NCI-H146 treated with DMSO at 0.1 percent for 48 hours (cell line): ENCODE results near the gene CNTNAP2.

ENCODE experiments used
- DNase-seq: peaks from one replicate; lab custom pipeline; 2025; ENCODE audit not compliant: unreplicated experiment; lab: John Stamatoyannopoulos, UW

The CNTNAP2 gene

GRCh38 chr7:146982482-146982881 lies 865.9 kb downstream of the CNTNAP2 start:
- DNase-seq: no peak

GRCh38 chr7:146991596-146991995 lies 875.0 kb downstream of the CNTNAP2 start:
- no peak for DNase-seq

DNA sequence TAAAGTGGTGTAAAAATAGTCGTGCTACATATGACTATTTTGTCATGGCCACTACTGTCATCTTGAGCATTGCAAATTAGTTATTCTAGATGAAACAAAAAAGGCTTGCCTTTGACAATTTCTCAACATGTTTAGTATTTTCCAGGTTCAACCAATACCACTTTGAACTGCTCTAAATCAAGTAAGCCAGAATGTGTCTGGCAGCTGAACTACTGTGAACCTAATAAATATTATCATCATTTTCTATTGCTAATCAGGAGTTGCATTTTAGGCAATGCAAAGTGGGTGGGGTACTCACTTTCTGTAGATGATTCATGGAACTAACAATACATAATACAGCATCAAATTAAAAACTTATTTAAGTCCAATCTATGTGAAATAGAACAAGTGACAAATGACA lies 877.2 kb downstream of the CNTNAP2 start:
- DNase-seq: no peak

DNA sequence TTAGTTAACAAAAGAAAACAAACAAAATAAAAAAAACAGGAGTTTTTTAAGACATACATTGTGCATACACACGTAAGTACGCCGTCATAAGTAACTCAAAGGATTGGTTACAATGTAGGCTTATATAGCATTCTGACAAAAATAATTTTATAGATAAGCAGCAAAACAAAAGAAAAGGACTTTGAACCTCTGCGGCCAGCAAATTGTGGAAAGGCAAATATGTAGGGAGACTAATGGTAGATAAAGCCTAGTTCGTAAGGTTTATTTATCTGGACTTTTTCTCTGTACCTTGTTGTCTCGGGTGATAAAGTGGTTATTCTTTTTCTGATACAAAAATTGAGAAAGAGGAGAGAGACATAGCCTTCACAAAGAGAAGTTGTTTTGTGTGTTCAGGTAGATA lies 891.9 kb downstream of the CNTNAP2 start:
- DNase-seq: no peak

DNA sequence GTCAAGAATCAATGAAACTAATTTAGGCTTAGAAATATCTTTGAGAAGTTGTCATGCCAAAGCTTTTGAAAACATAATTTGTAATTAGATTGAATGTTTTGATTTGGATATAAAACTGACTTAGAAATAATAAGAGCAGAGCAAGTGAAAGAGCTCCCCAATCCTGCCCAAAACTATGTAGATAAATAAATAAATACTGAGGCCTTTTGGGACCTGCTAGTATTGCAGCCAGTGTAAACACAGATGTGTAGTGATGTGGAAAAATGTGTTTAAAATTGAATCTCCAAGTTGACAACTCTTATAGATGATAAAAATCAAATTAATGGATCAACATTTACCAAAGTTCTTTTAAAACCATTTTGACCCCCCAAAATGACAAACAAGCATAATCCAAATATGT lies 896.1 kb downstream of the CNTNAP2 start:
- DNase-seq: no peak

DNA sequence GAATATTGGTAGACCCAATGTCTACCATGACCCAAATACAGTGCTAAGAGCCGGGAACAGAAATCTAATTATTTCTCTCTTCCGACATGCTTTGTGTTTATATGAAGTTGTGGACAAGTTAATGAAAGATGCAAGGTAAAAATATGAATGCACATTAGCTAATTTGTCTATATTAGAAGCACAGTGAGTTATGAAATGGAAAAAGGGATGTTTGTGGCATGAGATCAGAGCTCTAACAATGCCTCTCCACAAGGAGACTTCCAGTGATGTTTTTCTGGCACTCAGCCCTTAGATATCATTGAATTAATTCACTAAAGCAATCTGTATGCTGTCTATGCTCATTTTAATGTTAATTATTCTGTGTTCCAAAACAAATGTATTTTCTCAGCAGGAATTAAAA lies 897.2 kb downstream of the CNTNAP2 start:
- DNase-seq: no peak

DNA sequence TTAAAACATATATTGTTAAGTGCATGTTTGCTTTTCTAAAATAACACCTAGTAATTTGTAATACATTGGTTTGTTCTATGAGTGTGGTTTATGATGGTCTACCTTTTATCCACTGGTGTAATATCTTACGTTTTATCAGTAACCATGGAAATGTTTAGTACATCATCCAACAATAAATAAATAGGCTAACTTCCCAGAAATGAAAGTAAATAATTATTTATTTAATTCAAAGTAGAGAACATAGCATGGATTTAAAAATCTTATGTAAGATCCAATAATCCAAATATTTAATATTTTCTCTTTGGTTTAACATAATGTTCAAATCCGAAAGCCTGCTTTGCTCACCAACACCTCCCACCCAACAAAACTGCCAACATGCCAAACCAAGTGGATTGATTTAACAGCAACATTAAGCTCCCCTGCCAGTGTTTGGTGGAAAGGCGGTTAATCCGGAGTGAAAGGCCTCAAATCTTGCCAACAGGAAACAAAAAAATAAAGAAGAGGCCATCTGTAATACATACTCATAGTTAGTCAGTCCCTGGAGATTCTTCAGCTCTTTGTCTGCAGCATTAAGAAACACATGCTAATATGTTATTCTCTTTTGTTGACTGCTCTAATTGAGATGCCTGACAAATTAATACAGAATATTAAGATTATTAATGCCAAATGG lies 897.8 kb downstream of the CNTNAP2 start:
- DNase-seq: no peak

DNA sequence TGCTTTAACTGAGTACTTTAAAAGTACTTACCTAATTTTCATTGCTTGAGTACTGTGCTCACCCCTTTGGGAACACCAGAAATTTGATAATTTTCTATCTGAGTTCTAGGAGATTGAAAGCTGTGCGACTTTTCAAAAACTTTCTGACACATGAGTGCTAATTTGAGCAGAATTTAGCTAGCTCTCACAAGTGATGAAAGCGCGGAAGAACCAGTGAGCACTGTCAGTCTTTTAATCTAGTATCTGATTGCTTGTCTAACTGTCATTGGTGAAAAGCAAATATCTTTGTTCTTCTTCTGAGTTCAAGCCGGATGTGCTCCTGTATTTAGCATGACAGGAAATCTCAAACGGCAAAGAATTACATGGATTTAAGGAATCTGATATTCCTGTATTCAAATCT lies 899.4 kb downstream of the CNTNAP2 start:
- DNase-seq: no peak

- no peak for DNase-seq
Measured at GRCh38 chr7:147022056-147022455, 905.5 kb downstream of the CNTNAP2 start.

GRCh38 chr7:147023440-147023839 lies 906.8 kb downstream of the CNTNAP2 start:
- DNase-seq: no peak

- DNase-seq: no peak
Measured at GRCh38 chr7:147029953-147030352, 913.4 kb downstream of the CNTNAP2 start.

DNA sequence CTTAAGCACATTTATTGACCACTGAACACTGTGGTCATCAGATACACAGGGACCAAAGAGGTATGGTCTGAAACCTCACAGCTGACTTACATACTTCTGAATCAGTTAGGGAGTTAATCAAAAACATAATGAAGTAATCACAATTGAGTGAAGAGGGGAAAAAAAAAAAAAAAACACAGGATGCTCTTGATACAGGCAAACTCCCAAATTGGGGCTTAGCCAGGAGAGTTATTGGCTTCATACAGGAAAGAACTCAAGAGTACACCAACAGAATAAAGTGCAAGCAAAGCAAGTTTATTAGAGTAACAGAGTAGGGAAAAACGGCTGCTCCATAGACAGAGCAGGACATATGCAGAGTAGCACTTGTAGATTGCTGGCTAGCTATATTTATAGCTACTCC lies 917.0 kb downstream of the CNTNAP2 start:
- no peak for DNase-seq

- DNase-seq: no peak
Measured at GRCh38 chr7:147041438-147041837, 924.8 kb downstream of the CNTNAP2 start.

- no peak for DNase-seq
Measured at GRCh38 chr7:147044941-147045340, 928.3 kb downstream of the CNTNAP2 start.

DNA sequence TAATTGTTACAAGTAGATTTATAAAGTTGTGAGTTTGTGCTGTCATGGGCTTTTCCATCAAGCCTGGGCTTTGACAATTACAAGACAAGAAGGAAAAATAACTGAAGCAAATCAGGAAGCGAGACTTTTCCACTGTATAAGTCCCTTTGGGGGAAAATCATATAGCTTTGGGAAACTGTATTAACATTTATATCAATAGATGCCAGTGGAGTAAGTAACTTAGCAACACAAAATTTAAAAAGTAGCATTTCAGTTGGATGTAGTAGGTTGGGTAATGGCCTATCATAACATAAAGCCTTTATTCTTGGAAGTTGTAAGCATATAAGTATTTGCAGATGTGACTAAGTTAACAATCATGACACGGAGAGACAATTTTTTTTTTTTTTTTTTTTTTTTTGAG lies 931.1 kb downstream of the CNTNAP2 start:
- no peak for DNase-seq

GRCh38 chr7:147048864-147049263 lies 932.3 kb downstream of the CNTNAP2 start:
- no peak for DNase-seq

- DNase-seq: no peak
Measured at GRCh38 chr7:147052818-147053217, 936.2 kb downstream of the CNTNAP2 start.

GRCh38 chr7:147053746-147054145 lies 937.1 kb downstream of the CNTNAP2 start:
- no peak for DNase-seq

DNA sequence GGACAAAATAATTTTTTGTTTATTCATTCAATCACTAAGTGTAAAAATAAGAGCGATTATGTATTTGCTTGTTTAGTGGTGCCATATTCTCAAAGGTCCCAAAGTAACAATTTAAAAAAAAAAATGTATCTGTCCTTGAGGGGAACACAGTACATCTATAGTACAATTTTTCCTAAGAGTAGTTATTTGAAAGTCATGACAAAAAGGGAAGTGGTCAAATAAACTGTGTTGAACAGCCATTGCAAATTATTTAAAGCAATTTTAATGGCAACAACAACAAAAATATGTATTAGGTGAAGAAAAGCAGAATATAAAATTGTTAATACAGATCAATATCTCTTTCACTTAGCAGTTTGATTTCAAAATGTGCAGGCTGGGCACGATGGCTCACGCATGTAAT lies 943.5 kb downstream of the CNTNAP2 start:
- no peak for DNase-seq

DNA sequence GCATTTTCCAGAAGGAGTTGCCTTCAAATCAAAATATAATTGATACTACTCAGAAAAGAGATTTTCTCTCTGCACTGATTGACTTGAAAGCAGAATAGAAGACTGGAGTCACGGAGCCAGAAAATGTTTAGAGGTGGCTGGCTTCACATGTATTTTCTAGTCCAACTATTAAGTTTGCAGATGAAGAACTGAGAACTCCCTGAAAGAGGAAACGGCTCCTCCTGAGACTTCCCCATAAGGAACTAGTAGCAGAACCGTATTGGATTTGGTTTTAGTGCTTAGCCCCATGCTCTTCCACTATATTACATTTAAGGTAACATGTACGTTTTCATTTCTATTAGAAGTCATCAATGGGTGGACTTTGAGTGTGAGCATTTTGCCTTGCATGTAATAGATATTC lies 946.3 kb downstream of the CNTNAP2 start:
- no peak for DNase-seq

- DNase-seq: no peak
Measured at GRCh38 chr7:147068842-147069241, 952.2 kb downstream of the CNTNAP2 start.

DNA sequence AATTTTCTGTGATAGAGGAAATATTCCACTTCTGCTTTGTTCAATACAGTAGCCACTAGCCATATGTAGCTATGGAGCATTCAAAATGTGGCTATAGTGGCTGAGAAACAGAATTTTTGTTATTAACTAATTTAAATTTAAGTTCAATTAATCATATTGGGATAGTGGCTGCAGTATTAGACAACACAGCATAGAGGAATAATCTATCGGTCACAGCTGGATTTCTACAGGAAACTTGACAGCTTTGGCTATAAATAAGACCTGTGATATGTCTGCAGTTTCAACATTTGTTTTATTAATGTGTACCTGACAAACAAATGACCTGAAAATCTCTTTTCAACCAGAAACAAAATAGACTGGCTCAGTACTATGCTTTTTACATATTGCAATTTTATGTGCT lies 953.2 kb downstream of the CNTNAP2 start:
- no peak for DNase-seq

DNA sequence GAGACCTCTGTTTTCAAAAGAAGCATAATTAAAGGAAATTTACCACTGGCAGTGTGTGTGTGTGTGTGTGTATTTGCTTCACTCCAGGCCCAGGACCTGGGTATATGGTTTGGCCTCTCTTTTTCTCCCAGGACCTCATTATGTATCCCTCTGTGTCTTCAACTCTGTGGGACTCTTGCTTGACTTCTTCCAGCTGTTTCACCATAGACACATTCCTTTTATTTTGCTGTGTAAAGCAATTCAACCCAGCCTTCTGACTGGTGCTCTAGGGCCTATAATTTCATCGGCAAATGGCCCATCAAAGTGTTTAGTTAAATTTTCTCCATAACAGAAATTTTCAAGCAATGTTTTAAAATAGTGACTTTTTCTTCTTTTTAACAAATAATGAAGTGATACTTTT lies 954.3 kb downstream of the CNTNAP2 start:
- no peak for DNase-seq

GRCh38 chr7:147071536-147071935 lies 954.9 kb downstream of the CNTNAP2 start:
- DNase-seq: no peak
